OCI-LY1 (cell line): ENCODE data around the gene GP1BB.
"Not testable (repeated sequence)": the region's sequence is repeated elsewhere in the genome, so short reads cannot be mapped to it uniquely, and the experiment has no call there.

Experiments used
- H2AFZ ChIP-seq: fragments of 200-600 bp; sonication (generic), shearing (Covaris generic); 2 replicates; pipeline ENCODE4 v1.6.0; 2014; ENCODE audit warnings: antibody characterized with exemption, mild to moderate bottlenecking, low read length
- H3F3A ChIP-seq: fragments of 200-600 bp; sonication (generic), shearing (Covaris generic); 2 replicates; pipeline ENCODE4 v1.6.0; 2014; ENCODE audit warnings: mild to moderate bottlenecking, antibody characterized with exemption, low read length, moderate library complexity; ENCODE audit not compliant: insufficient read depth
- H3K27ac ChIP-seq: fragments of 200-600 bp; sonication (generic); 2 replicates; pipeline ENCODE4 v1.5.1; 2014; ENCODE audit warnings: low read length, mixed run types, mild to moderate bottlenecking, low read depth; ENCODE audit not compliant: poor library complexity, severe bottlenecking
- H3K27me3 ChIP-seq: fragments of 200-600 bp; sonication (generic); 2 replicates; pipeline ENCODE4 v1.6.0; 2014; ENCODE audit warnings: antibody characterized with exemption, mild to moderate bottlenecking, low read length, moderate library complexity; ENCODE audit not compliant: insufficient read depth
- H3K36me3 ChIP-seq: fragments of 200-600 bp; sonication (generic); 2 replicates; pipeline ENCODE4 v1.6.1; 2014; ENCODE audit warnings: mild to moderate bottlenecking, antibody characterized with exemption, low read length, moderate library complexity, mixed read lengths; ENCODE audit not compliant: insufficient read depth
- H3K4me1 ChIP-seq: fragments of 200-600 bp; sonication (generic); 2 replicates; pipeline ENCODE4 v1.5.1; 2014; ENCODE audit warnings: mild to moderate bottlenecking, low read length, moderate library complexity; ENCODE audit not compliant: insufficient read depth, severe bottlenecking
- H3K4me2 ChIP-seq: fragments of 200-600 bp; sonication (generic), shearing (Covaris generic); 2 replicates; pipeline ENCODE4 v1.6.1; 2014; ENCODE audit warnings: low read length
- H3K4me3 ChIP-seq: fragments of 200-600 bp; sonication (generic); 2 replicates; pipeline ENCODE4 v1.5.1; 2014; ENCODE audit warnings: low read length, low read depth, mild to moderate bottlenecking, mixed read lengths; ENCODE audit not compliant: poor library complexity, severe bottlenecking
- H3K79me2 ChIP-seq: fragments of 200-600 bp; shearing (Covaris generic); 2 replicates; pipeline ENCODE4 v1.6.1; 2016; ENCODE audit warnings: mixed run types, low read length, mixed read lengths; ENCODE audit not compliant: insufficient read depth
- H3K9ac ChIP-seq: fragments of 200-600 bp; sonication (generic), shearing (Covaris generic); 2 replicates; pipeline ENCODE4 v1.6.1; 2014; ENCODE audit warnings: mild to moderate bottlenecking, low read length, mixed read lengths
- H3K9me2 ChIP-seq: fragments of 200-600 bp; sonication (generic), shearing (Covaris generic); 2 replicates; pipeline ENCODE4 v1.6.1; 2014; ENCODE audit warnings: low read depth, mild to moderate bottlenecking, low read length, mixed read lengths
- H3K9me3 ChIP-seq: fragments of 200-600 bp; shearing (Covaris generic); 2 replicates; pipeline ENCODE4 v1.6.1; 2014; ENCODE audit warnings: low read length, mixed read lengths
- H4K20me1 ChIP-seq: fragments of 200-600 bp; sonication (generic), shearing (Covaris generic); 2 replicates; pipeline ENCODE4 v1.6.0; 2016; ENCODE audit warnings: mild to moderate bottlenecking, low read length; ENCODE audit not compliant: insufficient read depth
- CTCF ChIP-seq: fragments of 200-600 bp; sonication (generic), shearing (Covaris generic); IDR thresholded peaks from 2 replicates; pipeline ENCODE4 v1.5.1; 2017; ENCODE audit warnings: mild to moderate bottlenecking, antibody characterized with exemption, low read length, moderate library complexity, mixed read lengths
- EZH2 ChIP-seq: fragments of 200-600 bp; sonication (generic), shearing (Covaris generic); IDR thresholded peaks from 2 replicates; pipeline ENCODE4 v1.8.0; 2017; ENCODE audit warnings: borderline replicate concordance, mixed run types, mild to moderate bottlenecking, antibody characterized with exemption, low read length, moderate library complexity, mixed read lengths

Gene GP1BB

GRCh38 chr22:19723983-19724827 is 866 bp downstream of the GP1BB start:
- no peak overlapping the region for H3K4me2 ChIP-seq
- peaks cover 18% of the 10 kb centered on the region; the same call in 1 of the 2 replicates for H3K27me3 ChIP-seq
- H3K79me2 ChIP-seq: no peaks in the 10 kb centered on the region
- TF ChIP-seq EZH2: no peak
- TF ChIP-seq CTCF: no peak; the same call in 1 of the 2 replicates
- no peaks in the 10 kb centered on the region for H3K4me1 ChIP-seq
- no peak overlapping the region for H2AFZ ChIP-seq
- no peak overlapping the region for H3K4me3 ChIP-seq
- H4K20me1 ChIP-seq: no peaks in the 10 kb centered on the region
- H3K9me3 ChIP-seq: no peaks in the 10 kb centered on the region
- H3K9me2 ChIP-seq: no peaks in the 10 kb centered on the region
- H3K36me3 ChIP-seq: no peaks in the 10 kb centered on the region
- no peaks in the 10 kb centered on the region for H3F3A ChIP-seq
- H3K27ac ChIP-seq: no peak overlapping the region
- H3K9ac ChIP-seq: no peak overlapping the region

- Histone ChIP-seq H3K4me3 (no peak overlapping the region), H3K9ac (no peak overlapping the region), H2AFZ (no peak overlapping the region), H3K79me2 (no peaks in the 10 kb centered on the region), H4K20me1 (no peaks in the 10 kb centered on the region), H3K9me3 (no peaks in the 10 kb centered on the region), H3K36me3 (no peaks in the 10 kb centered on the region), H3K27ac (no peak overlapping the region), H3K4me1 (no peaks in the 10 kb centered on the region), H3F3A (no peaks in the 10 kb centered on the region), H3K4me2 (no peak overlapping the region), H3K9me2 (no peaks in the 10 kb centered on the region), H3K27me3 (peaks cover 18% of the 10 kb centered on the region; the same call in 1 of the 2 replicates)
- TF ChIP-seq CTCF (no peak), EZH2 (no peak)
These were observed 1.8 kb downstream of the GP1BB start for GRCh38 chr22:19724927-19725661.

- H3K27me3 ChIP-seq: peaks cover 14% of the 10 kb centered on the region; the same call in 1 of the 2 replicates
- H3K4me1 ChIP-seq: not testable (repeated sequence)
These were observed 2.9 kb downstream of the GP1BB start for GRCh38 chr22:19726064-19726788.

More at GRCh38 chr22:19726064-19726788, 2.9 kb downstream of the GP1BB start:
- not testable (repeated sequence) for H3K36me3 ChIP-seq, H3K79me2 ChIP-seq, H3K4me2 ChIP-seq, H3K9ac ChIP-seq, H4K20me1 ChIP-seq, H3F3A ChIP-seq, H3K27ac ChIP-seq, H3K9me2 ChIP-seq, H3K4me3 ChIP-seq, H3K9me3 ChIP-seq, H2AFZ ChIP-seq
